Panc1 (cell line): Measurements from ENCODE around the gene AIFM3. TPM values are rescaled to one million over a fixed set of nuclear protein-coding genes. Genes with fewer than 3 reads are reported as not detected.

Experiments used
- ATAC-seq: fragments of 200-7000 bp; cut with Tn5 transposase; 2 replicates; pipeline ENCODE4 v1.9.1; 2020; ENCODE audit warnings: mild to moderate bottlenecking, moderate library complexity
- BruUV-seq: library from RNA; stranded (reverse); fragments of 400-500 nt; replicated peaks from 2 replicates; lab custom pipeline; 2021; lab: Mats Ljungman, UMichigan
- CTCF ChIA-PET: fragments of 300-600 bp; sonication (Branson Sonifier 250); formaldehyde crosslinking; loops from one replicate; lab custom pipeline; 2022; ENCODE audit warnings: antibody characterized with exemption; lab: Charles Lee
- POLR2A ChIA-PET: fragments of 300-600 bp; sonication (Branson Sonifier 250); formaldehyde crosslinking; loops from one replicate; lab custom pipeline; 2022; ENCODE audit warnings: antibody characterized with exemption; lab: Charles Lee
- DNase-seq: peaks from one replicate; pipeline ENCODE4 v3.0.0-alpha.2; 2010; ENCODE audit warnings: low read depth, low spot score
- H3K27ac ChIP-seq: 2 replicates; pipeline ENCODE4 v1.5.1; 2011; ENCODE audit warnings: mild to moderate bottlenecking, low read length, inconsistent platforms
- H3K27me3 ChIP-seq: fragments of 200-500 bp; sonication (Bioruptor generic); 2 replicates; pipeline ENCODE4 v1.6.0; 2014; ENCODE audit warnings: low read length, inconsistent platforms; ENCODE audit not compliant: control insufficient read depth, insufficient read depth
- H3K36me3 ChIP-seq: fragments of 200-500 bp; sonication (Bioruptor generic); 2 replicates; pipeline ENCODE4 v1.5.1; 2014; ENCODE audit warnings: inconsistent platforms, mild to moderate bottlenecking, low read length, moderate library complexity; ENCODE audit not compliant: control insufficient read depth, insufficient read depth
- H3K4me1 ChIP-seq: 2 replicates; pipeline ENCODE4 v1.5.1; 2011; ENCODE audit warnings: inconsistent platforms, mild to moderate bottlenecking, low read length, moderate library complexity; ENCODE audit not compliant: control insufficient read depth, insufficient read depth
- H3K4me3 ChIP-seq, 2 experiments: 2 replicates each; pipeline ENCODE4 v1.5.1; 2011 to 2012; ENCODE audit warnings: low read depth in 2 of 2, low read length in 2 of 2, mild to moderate bottlenecking in 2 of 2, inconsistent platforms in 1 of 2, moderate library complexity in 1 of 2
- H3K9me3 ChIP-seq: fragments of 200-500 bp; sonication (Bioruptor generic); 2 replicates; pipeline ENCODE4 v1.5.1; 2014; ENCODE audit warnings: low read depth, mild to moderate bottlenecking, inconsistent platforms, low read length, moderate library complexity; ENCODE audit not compliant: control insufficient read depth, insufficient read depth
- POLR2AphosphoS5 ChIP-seq: IDR thresholded peaks from 2 replicates; pipeline ENCODE4 v1.6.1; 2012; ENCODE audit warnings: mild to moderate bottlenecking, low read depth, low read length, moderate library complexity
- SIN3A ChIP-seq: IDR thresholded peaks from 2 replicates; pipeline ENCODE4 v1.6.1; 2012; ENCODE audit warnings: low read depth, mild to moderate bottlenecking, low read length, moderate library complexity, borderline replicate concordance; ENCODE audit not compliant: insufficient read depth
- TCF7L2 ChIP-seq: IDR thresholded peaks from 2 replicates; pipeline ENCODE4 v1.6.1; 2011; ENCODE audit warnings: mild to moderate bottlenecking, low read depth, low read length, inconsistent platforms
- in situ Hi-C: cut with HindIII; loops from 2 replicates; pipeline ENCODE4 v1.10.0; 2016; ENCODE audit warnings: low sequenced_read_pairs, low pct_unique_long_range_greater_than_20kb
- intact Hi-C: fragments of 100-400 bp; cut with micrococcal nuclease; formaldehyde crosslinking; loops from one replicate; pipeline ENCODE4 v1.10.0; 2022; ENCODE audit not compliant: unreplicated experiment
- total RNA-seq: library from RNA; stranded (reverse); gene quantifications from one replicate; pipeline ENCODE4 v1.2.1, GENCODE V29; 2021; ENCODE audit not compliant: unreplicated experiment
- TF ChIP-seq, protein P1 (sequence below), 2 experiments: IDR thresholded peaks; 2 replicates each; pipeline ENCODE4 v1.6.1; 2011 to 2012; ENCODE audit warnings: low read depth in 2 of 2, control low read depth in 1 of 2, low read length in 1 of 2, mild to moderate bottlenecking in 1 of 2, moderate library complexity in 1 of 2; ENCODE audit not compliant: insufficient read depth in 1 of 2
- TF ChIP-seq, protein P2 (sequence below): fragments of 450-650 bp; IDR thresholded peaks from 2 replicates; pipeline ENCODE4 v1.5.1; 2017; ENCODE audit warnings: mild to moderate bottlenecking

AIFM3 gene
- total RNA-seq, 1 experiment from 2014 or later = 2.7 TPM

DNA sequence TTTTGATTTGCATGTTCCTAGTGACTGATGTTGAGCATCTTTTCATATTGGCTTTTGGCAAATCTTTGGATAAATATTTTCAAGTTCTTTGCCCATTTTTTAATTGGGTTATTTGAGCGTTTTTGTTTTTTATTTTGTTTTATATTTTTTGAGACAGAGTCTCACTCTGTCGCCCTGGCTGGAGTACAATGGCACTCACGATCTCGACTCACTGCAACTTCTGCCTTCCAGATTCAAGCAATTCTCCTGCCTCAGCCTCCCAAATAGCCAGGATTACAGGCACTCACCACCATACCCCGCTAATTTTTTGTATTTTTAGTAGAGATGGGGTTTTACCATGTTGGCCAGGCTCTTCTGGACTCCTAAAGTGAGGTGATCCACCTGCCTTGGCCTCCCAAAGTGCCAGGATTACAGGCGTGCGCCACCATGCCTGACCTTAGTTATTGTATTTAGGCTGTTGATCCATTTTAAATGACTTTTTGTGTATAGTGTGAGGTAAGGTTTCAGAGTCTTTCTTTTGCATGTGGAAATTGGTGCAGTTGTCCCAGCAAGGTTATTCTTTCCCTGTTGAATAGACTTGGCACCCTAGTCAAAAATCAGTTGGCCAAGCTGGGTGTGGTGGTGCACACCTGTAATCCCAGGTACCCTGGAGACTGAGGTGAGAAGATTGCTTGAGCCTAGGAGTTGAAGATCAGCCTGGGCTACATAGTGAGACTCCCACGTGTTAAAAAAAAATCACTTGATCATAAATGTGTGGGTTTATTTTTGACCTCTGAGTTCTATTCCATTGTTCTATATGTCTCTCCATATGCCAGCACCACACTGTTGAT is 23.7 kb upstream of the AIFM3 start:
- DNase-seq = no peak
- H3K4me3 ChIP-seq = no peak overlapping the region
- in situ Hi-C loops = no loop called here
- peaks cover 19% of the 10 kb centered on the region for H3K4me1 ChIP-seq
- no TSS peak for BruUV-seq
- no peak overlapping the region for H3K27ac ChIP-seq
- no peaks in the 10 kb centered on the region; the same call in 1 of the 2 replicates for H3K36me3 ChIP-seq
- no peaks in the 10 kb centered on the region for H3K9me3 ChIP-seq
- ATAC-seq = no peak
- H3K27me3 ChIP-seq = no peaks in the 10 kb centered on the region
- intact Hi-C loops = loop anchor here (10.0 kb wide), 1 partner anchor 59 kb away; no protein-coding TSS in a partner anchor
- ChIA-PET POLR2A (interaction anchor here (0.6 kb wide), 1 partner anchor 25 kb away, joined by 5 read pairs; no protein-coding TSS in a partner anchor), CTCF (interaction anchor here (0.6 kb wide), 2 partner anchors 40 to 159 kb away, joined by 3 read pairs; no protein-coding TSS in a partner anchor)
- TF ChIP-seq SIN3A (no peak), POLR2AphosphoS5 (no peak), TCF7L2 (no peak)
- TF ChIP-seq, protein P1, sequence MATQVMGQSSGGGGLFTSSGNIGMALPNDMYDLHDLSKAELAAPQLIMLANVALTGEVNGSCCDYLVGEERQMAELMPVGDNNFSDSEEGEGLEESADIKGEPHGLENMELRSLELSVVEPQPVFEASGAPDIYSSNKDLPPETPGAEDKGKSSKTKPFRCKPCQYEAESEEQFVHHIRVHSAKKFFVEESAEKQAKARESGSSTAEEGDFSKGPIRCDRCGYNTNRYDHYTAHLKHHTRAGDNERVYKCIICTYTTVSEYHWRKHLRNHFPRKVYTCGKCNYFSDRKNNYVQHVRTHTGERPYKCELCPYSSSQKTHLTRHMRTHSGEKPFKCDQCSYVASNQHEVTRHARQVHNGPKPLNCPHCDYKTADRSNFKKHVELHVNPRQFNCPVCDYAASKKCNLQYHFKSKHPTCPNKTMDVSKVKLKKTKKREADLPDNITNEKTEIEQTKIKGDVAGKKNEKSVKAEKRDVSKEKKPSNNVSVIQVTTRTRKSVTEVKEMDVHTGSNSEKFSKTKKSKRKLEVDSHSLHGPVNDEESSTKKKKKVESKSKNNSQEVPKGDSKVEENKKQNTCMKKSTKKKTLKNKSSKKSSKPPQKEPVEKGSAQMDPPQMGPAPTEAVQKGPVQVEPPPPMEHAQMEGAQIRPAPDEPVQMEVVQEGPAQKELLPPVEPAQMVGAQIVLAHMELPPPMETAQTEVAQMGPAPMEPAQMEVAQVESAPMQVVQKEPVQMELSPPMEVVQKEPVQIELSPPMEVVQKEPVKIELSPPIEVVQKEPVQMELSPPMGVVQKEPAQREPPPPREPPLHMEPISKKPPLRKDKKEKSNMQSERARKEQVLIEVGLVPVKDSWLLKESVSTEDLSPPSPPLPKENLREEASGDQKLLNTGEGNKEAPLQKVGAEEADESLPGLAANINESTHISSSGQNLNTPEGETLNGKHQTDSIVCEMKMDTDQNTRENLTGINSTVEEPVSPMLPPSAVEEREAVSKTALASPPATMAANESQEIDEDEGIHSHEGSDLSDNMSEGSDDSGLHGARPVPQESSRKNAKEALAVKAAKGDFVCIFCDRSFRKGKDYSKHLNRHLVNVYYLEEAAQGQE (IDR thresholded peaks at IDR 0.05; ENCODE audit: insufficient read depth in 1 of 2, low read depth in 2 of 2, low read length in 1 of 2) = no peak
- TF ChIP-seq, protein P2, sequence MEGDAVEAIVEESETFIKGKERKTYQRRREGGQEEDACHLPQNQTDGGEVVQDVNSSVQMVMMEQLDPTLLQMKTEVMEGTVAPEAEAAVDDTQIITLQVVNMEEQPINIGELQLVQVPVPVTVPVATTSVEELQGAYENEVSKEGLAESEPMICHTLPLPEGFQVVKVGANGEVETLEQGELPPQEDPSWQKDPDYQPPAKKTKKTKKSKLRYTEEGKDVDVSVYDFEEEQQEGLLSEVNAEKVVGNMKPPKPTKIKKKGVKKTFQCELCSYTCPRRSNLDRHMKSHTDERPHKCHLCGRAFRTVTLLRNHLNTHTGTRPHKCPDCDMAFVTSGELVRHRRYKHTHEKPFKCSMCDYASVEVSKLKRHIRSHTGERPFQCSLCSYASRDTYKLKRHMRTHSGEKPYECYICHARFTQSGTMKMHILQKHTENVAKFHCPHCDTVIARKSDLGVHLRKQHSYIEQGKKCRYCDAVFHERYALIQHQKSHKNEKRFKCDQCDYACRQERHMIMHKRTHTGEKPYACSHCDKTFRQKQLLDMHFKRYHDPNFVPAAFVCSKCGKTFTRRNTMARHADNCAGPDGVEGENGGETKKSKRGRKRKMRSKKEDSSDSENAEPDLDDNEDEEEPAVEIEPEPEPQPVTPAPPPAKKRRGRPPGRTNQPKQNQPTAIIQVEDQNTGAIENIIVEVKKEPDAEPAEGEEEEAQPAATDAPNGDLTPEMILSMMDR = no peak

DNA sequence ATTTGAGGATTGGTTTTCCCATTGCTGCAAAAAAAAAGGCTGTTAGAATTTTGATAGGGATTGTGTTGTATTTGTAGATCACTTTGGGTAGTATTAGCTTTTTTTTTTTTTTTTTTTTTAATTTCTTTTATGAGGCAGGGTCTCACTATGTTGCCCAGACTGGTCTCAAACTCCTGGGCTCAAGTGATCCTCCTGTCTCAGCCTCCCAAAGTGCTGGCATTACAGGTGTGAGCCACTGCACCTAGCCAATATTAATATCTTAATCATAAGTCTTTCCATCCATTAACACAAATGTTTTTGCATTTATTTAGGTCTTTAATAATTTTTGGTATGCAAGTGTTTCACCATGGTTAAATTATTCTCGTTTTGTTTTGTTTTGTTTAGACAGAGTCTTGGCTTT is 23.0 kb upstream of the AIFM3 start:
- no TSS peak for BruUV-seq
- ATAC-seq (no peak), DNase-seq (no peak)
- ChIA-PET POLR2A (interaction anchor here (0.6 kb wide), 1 partner anchor 26 kb away, joined by 5 read pairs; no protein-coding TSS in a partner anchor), CTCF (interaction anchor here (0.6 kb wide), 2 partner anchors 41 to 158 kb away, joined by 3 read pairs; no protein-coding TSS in a partner anchor)
- no peak for TF ChIP-seq TCF7L2
- TF ChIP-seq, protein P1 (IDR thresholded peaks at IDR 0.05; ENCODE audit: insufficient read depth in 1 of 2, low read depth in 2 of 2, low read length in 1 of 2) = no peak
- TF ChIP-seq POLR2AphosphoS5 = no peak
- TF ChIP-seq SIN3A = no peak
- TF ChIP-seq, protein P2 = no peak
- Histone ChIP-seq H3K36me3 (no peaks in the 10 kb centered on the region; the same call in 1 of the 2 replicates), H3K9me3 (no peaks in the 10 kb centered on the region), H3K4me3 (no peak overlapping the region), H3K27me3 (no peaks in the 10 kb centered on the region), H3K4me1 (peaks cover 19% of the 10 kb centered on the region), H3K27ac (no peak overlapping the region)
- in situ Hi-C loops (no loop called here), intact Hi-C loops (loop anchor here (10.0 kb wide), 1 partner anchor 59 kb away; no protein-coding TSS in a partner anchor)
